OCI-LY3 (cell line): ENCODE measurements around the gene KLHL5.

Source experiments
- CTCF ChIP-seq: fragments of 200-600, 300-600 bp; sonication (generic); IDR thresholded peaks from 2 replicates; pipeline ENCODE4 v1.5.1; 2014; ENCODE audit warnings: antibody characterized with exemption, low read length, low read depth
- EZH2phosphoT487 ChIP-seq: fragments of 200-600 bp; shearing (Covaris generic); IDR thresholded peaks from 2 replicates; pipeline ENCODE4 v1.6.1; 2018; ENCODE audit warnings: antibody characterized with exemption, mixed run types, low read depth

GRCh38 chr4:39066371-39066770 lies 4.3 kb downstream of the KLHL5 start:
- no peak for TF ChIP-seq CTCF
- no peak for TF ChIP-seq EZH2phosphoT487
